ENCODE results near the gene CD47. TPM values are rescaled to one million over a fixed set of nuclear protein-coding genes. Genes with fewer than 3 reads are reported as not detected.

The CD47 gene
- total and polyA plus RNA-seq, 2 of the 4 experiments (the other 2 are of a cell fraction) = 45.9 to 52.0 TPM

- Histone ChIP-seq H3K27me3 (ENCODE audit: control insufficient read depth, insufficient read depth, low read length) (no peaks in the 10 kb centered on the region), H3K36me3 (ENCODE audit: control insufficient read depth, insufficient read depth, low read length) (peaks cover 18% of the 10 kb centered on the region), H3K27ac (ENCODE audit: insufficient read depth, low read length) (no peak overlapping the region), H3K14ac (replicated peaks; ENCODE audit: low read depth, low read length) (no peak overlapping the region), H2AK5ac (ENCODE audit: low read depth, low read length) (no peak overlapping the region), H2BK20ac (ENCODE audit: low read depth, low read length) (no peak overlapping the region), H3K23ac (ENCODE audit: low read depth, low read length) (no peak overlapping the region), H4K91ac (ENCODE audit: insufficient read depth, low read depth, low read length) (no peak overlapping the region), H3K79me1 (ENCODE audit: low read depth in 1 of 2, low read length in 2 of 2) (peaks cover 0 to 6% of the 10 kb centered on the region in 2 experiments; a peak in 2 of 4 replicates), H3K56ac (ENCODE audit: extremely low read depth, insufficient read depth, low read length) (no peak overlapping the region), H4K8ac (ENCODE audit: low read depth in 2 of 2, low read length in 2 of 2) (no peak overlapping the region), H3K18ac (ENCODE audit: low read depth, low read length) (no peak overlapping the region), H2BK120ac (ENCODE audit: low read depth, low read length) (no peak overlapping the region), H4K20me1 (ENCODE audit: insufficient read depth, low read length) (no peaks in the 10 kb centered on the region), H2AK9ac (replicated peaks; ENCODE audit: low read depth, low read length, poor library complexity) (no peak overlapping the region), H3K4ac (ENCODE audit: low read depth, low read length) (no peak overlapping the region), H3K9ac (ENCODE audit: low read depth, low read length) (no peak overlapping the region), H3K4me3 (ENCODE audit: insufficient read depth, low read depth, low read length) (no peak overlapping the region), H2BK15ac (ENCODE audit: low read depth, low read length) (no peak overlapping the region), H3K4me2 (ENCODE audit: low read depth, low read length) (no peak overlapping the region), H4K5ac (ENCODE audit: low read depth, low read length) (no peak overlapping the region), H3K9me3 (ENCODE audit: control insufficient read depth, insufficient read depth, low read length) (peaks cover 3% of the 10 kb centered on the region; the same call in 1 of the 2 replicates), H2AFZ (replicated peaks; ENCODE audit: low read length, poor library complexity) (no peak overlapping the region), H2BK5ac (ENCODE audit: low read depth, low read length, poor library complexity, severe bottlenecking) (no peak overlapping the region), H3K4me1 (ENCODE audit: control insufficient read depth, insufficient read depth, low read length) (peaks cover 4% of the 10 kb centered on the region; the same call in 1 of the 2 replicates), H3K9me1 (ENCODE audit: insufficient read depth, low read length) (peaks cover 6% of the 10 kb centered on the region; the same call in 1 of the 2 replicates)
- in situ Hi-C loops (cut with MboI; ENCODE audit: low sequenced_read_pairs) = no loop called here
- POLR2A ChIA-PET (ENCODE audit: unreplicated experiment) = no interaction called here
- TF ChIP-seq MAFK (IDR thresholded peaks at IDR 0.05; ENCODE audit: low read depth, low read length) (no peak), RAD21 (IDR thresholded peaks at IDR 0.05; ENCODE audit: low read length) (no peak), MAZ (IDR thresholded peaks at IDR 0.05; ENCODE audit: borderline replicate concordance, low read depth, low read length) (no peak), USF2 (IDR thresholded peaks at IDR 0.05; ENCODE audit: low read depth, low read length) (no peak), CTCF (conservative IDR thresholded peaks at IDR 0.05; ENCODE audit: low read depth, low read length) (no peak), SMC3 (IDR thresholded peaks at IDR 0.05; ENCODE audit: low read depth, low read length) (no peak), RFX5 (IDR thresholded peaks at IDR 0.05; ENCODE audit: low read depth, low read length) (no peak), BHLHE40 (IDR thresholded peaks at IDR 0.05; ENCODE audit: low read depth, low read length) (no peak), RCOR1 (IDR thresholded peaks at IDR 0.05; ENCODE audit: insufficient replicate concordance, low read length) (no peak), FOS (IDR thresholded peaks at IDR 0.05; ENCODE audit: low read depth, low read length) (no peak), CHD1 (IDR thresholded peaks at IDR 0.05; ENCODE audit: low read depth, low read length) (no peak), POLR2A (IDR thresholded peaks at IDR 0.05; ENCODE audit: low read depth, low read length) (no peak)
- CTCF ChIA-PET = interaction anchor here (0.5 kb wide), 1 partner anchor 296 kb away, joined by 3 read pairs; no protein-coding TSS in a partner anchor
- intact Hi-C loops (cut with micrococcal nuclease) = no loop called here
- TSS peak; percentile 29 for BruUV-seq (replicated peaks)
- dilution Hi-C loops (cut with HindIII; ENCODE audit: low sequenced_read_pairs, unreplicated experiment) = no loop called here
- ATAC-seq (ENCODE audit: low read depth) (no peak), DNase-seq (no peak)
Measured at GRCh38 chr3:108044699-108045098, 46.1 kb downstream of the CD47 start.

Measured in IMR-90 (cell line).